GM13977 (cell line): ENCODE results near the gene NUCB2.
"Not testable (repeated sequence)": the region's sequence is repeated elsewhere in the genome, so short reads cannot be mapped to it uniquely, and the experiment has no call there.

Source experiments
- DNase-seq: peaks from one replicate; pipeline ENCODE4 v3.0.0; 2012; ENCODE audit warnings: low spot score
- CTCF ChIP-seq: IDR thresholded peaks from 2 replicates; pipeline ENCODE4 v1.5.1; 2012; ENCODE audit warnings: mild to moderate bottlenecking, control low read depth; ENCODE audit not compliant: insufficient read depth; ENCODE audit errors: extremely low read depth, missing control alignments
- in situ Hi-C: fragments of 300-500 bp; cut with MboI; formaldehyde crosslinking; loops from one replicate; pipeline ENCODE4 v1.12.0; 2022; ENCODE audit warnings: low sequenced_read_pairs, low pct_unique_long_range_greater_than_20kb, mixed read lengths, inconsistent platforms; ENCODE audit not compliant: unreplicated experiment

NUCB2 gene

GRCh38 chr11:17276236-17277023, at the start of gene NUCB2:
NUCB2 (plus strand) TSS chr11:17276739; CDS start chr11:17295324, 18,585 bp downstream.
- peak; percentile 95 for DNase-seq
- no peak for TF ChIP-seq CTCF
- in situ Hi-C loops, result no loop called here

- not testable (repeated sequence) for DNase-seq
- in situ Hi-C loops, result loop anchor here (25.0 kb wide), 1 partner anchor 284 kb away; no protein-coding TSS in a partner anchor
These were observed 48.2 kb upstream of the NUCB2 start for GRCh38 chr11:17228186-17228925.

GRCh38 chr11:17229481-17230152, 46.9 kb upstream of the NUCB2 start:
- DNase-seq, result no peak
- in situ Hi-C loops, result loop anchor here (10.0 to 25.0 kb wide), 2 partner anchors 135 to 283 kb away; no protein-coding TSS in a partner anchor
- TF ChIP-seq CTCF, result no peak

- in situ Hi-C loops, result loop anchor here (10.0 to 25.0 kb wide), 2 partner anchors 134 to 281 kb away; no protein-coding TSS in a partner anchor
- no peak for TF ChIP-seq CTCF
- DNase-seq, result peak; percentile 26
These were observed 45.4 kb upstream of the NUCB2 start for GRCh38 chr11:17230867-17231851.

- DNase-seq, result no peak
- TF ChIP-seq CTCF, result no peak
- in situ Hi-C loops, result loop anchor here (10.0 to 25.0 kb wide), 2 partner anchors 132 to 279 kb away; no protein-coding TSS in a partner anchor
These were observed 43.4 kb upstream of the NUCB2 start for GRCh38 chr11:17233101-17233500.

- no peak for TF ChIP-seq CTCF
- DNase-seq, result no peak
- in situ Hi-C loops, result loop anchor here (10.0 to 25.0 kb wide), 2 partner anchors 126 to 274 kb away; no protein-coding TSS in a partner anchor
These were observed 38.2 kb upstream of the NUCB2 start for GRCh38 chr11:17238377-17238776.

GRCh38 chr11:17239927-17240326, 36.6 kb upstream of the NUCB2 start:
- DNase-seq, result not testable (repeated sequence)
- in situ Hi-C loops, result loop anchor here (10.0 to 25.0 kb wide), 2 partner anchors 125 to 272 kb away; no protein-coding TSS in a partner anchor
